Kidney epithelial cell (primary cell): ENCODE data around the gene SLC4A2. TPM values are rescaled to one million over a fixed set of nuclear protein-coding genes. Genes with fewer than 3 reads are reported as not detected.

Source experiments
- DNase-seq: peaks from one replicate; pipeline ENCODE4 v3.0.0-alpha.2; 2010; ENCODE audit warnings: low read depth
- H3K27me3 ChIP-seq: 2 replicates; pipeline ENCODE4 v1.6.0; 2011; ENCODE audit warnings: low read length; ENCODE audit not compliant: control insufficient read depth, insufficient read depth
- H3K36me3 ChIP-seq: 2 replicates; pipeline ENCODE4 v1.5.1; 2011; ENCODE audit warnings: low read length; ENCODE audit not compliant: control insufficient read depth, insufficient read depth
- H3K4me3 ChIP-seq: 2 replicates; pipeline ENCODE4 v1.5.1; 2011; ENCODE audit warnings: low read depth, mild to moderate bottlenecking, control low read depth, low read length
- total RNA-seq: library from RNA; depleted of rRNA; stranded (reverse); fragments of >200 nt; gene quantifications from 2 replicates; pipeline ENCODE4 v1.2.3, GENCODE V29; 2015
- TF ChIP-seq, protein P1 (sequence below): IDR thresholded peaks from 2 replicates; pipeline ENCODE4 v1.5.1; 2011; ENCODE audit warnings: mild to moderate bottlenecking, moderate library complexity, low read length, control low read depth, inconsistent platforms; ENCODE audit not compliant: insufficient read depth, poor library complexity, severe bottlenecking

Gene SLC4A2
- total RNA-seq, 1 donor from 2014 or later: 166 TPM

DNA sequence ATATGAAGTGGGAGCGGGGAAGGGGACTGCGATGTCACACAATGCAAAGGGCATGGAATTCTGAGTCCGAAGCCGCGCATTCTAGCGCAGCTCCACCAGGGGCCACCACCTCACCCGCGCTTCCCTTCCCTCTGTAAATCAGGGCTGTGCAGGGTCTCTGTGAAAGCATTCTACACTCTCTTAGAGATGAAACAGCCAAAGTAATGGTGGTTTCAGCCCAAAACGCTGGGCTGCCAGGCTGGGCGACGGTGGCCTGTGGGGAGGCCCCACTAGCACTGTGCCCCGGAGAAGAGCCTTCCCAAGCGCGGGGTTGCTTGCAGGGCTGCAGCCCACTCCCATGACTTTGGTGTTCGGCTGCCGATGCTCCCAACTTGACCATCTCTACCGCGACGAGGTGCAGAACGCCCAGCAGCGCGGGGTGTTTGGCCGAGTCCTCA, 46.5 kb upstream of the SLC4A2 start:
- DNase-seq: no peak
- H3K4me3 ChIP-seq: no peak overlapping the region

DNA sequence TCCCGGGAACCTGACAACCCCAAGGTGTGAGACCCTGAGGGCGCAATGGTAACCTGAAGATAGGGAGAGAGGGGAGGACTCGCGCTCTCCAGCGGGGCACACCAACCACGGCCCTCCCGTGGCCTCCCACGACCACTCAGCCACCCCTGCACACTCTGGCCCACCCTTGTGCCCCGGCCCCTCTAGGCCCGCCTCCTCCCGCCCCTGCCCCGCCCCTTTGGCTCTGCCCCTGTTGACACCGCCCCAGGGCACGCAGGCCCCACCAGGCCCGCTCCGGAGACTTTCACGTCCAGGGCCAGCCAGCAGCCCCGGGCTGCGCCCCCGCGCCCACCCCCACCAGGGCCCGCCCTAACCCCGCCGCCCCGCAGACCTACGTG, 46.0 kb upstream of the SLC4A2 start:
- H3K36me3 ChIP-seq: no peaks in the 10 kb centered on the region

More for the DNA sequence above, 46.5 kb upstream of the SLC4A2 start:
- TF ChIP-seq, protein P1, sequence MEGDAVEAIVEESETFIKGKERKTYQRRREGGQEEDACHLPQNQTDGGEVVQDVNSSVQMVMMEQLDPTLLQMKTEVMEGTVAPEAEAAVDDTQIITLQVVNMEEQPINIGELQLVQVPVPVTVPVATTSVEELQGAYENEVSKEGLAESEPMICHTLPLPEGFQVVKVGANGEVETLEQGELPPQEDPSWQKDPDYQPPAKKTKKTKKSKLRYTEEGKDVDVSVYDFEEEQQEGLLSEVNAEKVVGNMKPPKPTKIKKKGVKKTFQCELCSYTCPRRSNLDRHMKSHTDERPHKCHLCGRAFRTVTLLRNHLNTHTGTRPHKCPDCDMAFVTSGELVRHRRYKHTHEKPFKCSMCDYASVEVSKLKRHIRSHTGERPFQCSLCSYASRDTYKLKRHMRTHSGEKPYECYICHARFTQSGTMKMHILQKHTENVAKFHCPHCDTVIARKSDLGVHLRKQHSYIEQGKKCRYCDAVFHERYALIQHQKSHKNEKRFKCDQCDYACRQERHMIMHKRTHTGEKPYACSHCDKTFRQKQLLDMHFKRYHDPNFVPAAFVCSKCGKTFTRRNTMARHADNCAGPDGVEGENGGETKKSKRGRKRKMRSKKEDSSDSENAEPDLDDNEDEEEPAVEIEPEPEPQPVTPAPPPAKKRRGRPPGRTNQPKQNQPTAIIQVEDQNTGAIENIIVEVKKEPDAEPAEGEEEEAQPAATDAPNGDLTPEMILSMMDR: peak; percentile 80
- Histone ChIP-seq H3K36me3 (no peaks in the 10 kb centered on the region), H3K27me3 (peaks cover 52% of the 10 kb centered on the region)

DNA sequence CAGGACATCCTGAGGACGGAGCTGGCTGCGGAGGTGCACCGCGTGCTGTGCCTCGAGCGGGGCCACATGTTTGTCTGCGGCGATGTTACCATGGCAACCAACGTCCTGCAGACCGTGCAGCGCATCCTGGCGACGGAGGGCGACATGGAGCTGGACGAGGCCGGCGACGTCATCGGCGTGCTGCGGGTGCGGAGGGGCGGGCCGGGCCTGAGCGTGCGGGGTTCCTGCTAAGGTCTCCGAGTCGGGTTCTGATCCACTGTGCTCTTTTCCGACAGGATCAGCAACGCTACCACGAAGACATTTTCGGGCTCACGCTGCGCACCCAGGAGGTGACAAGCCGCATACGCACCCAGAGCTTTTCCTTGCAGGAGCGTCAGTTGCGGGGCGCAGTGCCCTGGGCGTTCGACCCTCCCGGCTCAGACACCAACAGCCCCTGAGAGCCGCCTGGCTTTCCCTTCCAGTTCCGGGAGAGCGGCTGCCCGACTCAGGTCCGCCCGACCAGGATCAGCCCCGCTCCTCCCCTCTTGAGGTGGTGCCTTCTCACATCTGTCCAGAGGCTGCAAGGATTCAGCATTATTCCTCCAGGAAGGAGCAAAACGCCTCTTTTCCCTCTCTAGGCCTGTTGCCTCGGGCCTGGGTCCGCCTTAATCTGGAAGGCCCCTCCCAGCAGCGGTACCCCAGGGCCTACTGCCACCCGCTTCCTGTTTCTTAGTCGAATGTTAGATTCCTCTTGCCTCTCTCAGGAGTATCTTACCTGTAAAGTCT, 45.5 kb upstream of the SLC4A2 start:
- peaks cover 59% of the 10 kb centered on the region for H3K27me3 ChIP-seq
- peak overlapping the region; percentile 24 for H3K4me3 ChIP-seq
- H3K36me3 ChIP-seq: no peaks in the 10 kb centered on the region
- DNase-seq: no peak
- TF ChIP-seq, protein P1: no peak

More for the DNA sequence above, 46.0 kb upstream of the SLC4A2 start:
- DNase-seq: no peak
- Histone ChIP-seq H3K4me3 (peak overlapping the region; percentile 24), H3K27me3 (peaks cover 56% of the 10 kb centered on the region)
- TF ChIP-seq, protein P1: no peak

DNA sequence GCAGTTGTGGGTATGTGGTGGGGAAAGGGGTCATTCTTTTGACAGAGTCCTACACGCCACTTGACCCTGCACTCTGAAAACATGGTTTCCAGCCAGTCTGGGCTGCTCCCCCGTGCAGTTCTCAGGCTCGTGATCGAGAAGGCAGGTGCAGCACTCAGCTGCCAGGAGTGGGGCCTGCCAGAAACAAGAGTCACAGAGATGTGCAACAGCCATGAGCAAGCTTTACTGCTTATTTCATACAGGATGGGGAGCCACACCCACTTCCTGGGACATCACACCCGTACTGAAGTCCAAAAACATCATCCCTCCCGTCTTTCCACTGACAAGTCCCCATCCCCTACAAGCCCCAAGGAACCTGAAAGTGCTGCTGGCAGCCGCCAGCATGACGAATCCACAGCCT, 44.4 kb upstream of the SLC4A2 start:
- TF ChIP-seq, protein P1: no peak
- no peaks in the 10 kb centered on the region for H3K36me3 ChIP-seq
- peaks cover 66% of the 10 kb centered on the region for H3K27me3 ChIP-seq
- H3K4me3 ChIP-seq: no peak overlapping the region
- DNase-seq: no peak

DNA sequence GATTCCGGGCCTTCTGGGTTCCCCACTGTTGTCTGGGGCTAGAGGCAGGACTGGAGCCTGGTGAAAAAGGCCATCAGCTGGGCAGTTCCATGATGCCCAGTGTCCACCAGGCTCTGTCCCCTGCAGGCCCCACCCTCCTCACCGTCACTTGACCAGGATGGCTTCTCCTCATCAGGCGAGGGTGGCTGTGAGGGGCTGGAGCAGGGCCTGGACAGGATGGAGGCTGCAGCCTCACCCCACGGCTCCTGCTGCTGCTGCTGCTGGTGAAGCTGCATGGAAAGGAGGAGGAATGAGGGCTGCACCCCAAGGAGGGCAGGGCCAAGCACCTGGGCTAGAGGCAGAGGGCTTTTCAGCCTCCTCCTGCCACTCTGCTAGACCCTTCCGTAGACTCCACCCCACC, 43.4 kb upstream of the SLC4A2 start:
- Histone ChIP-seq H3K4me3 (no peak overlapping the region), H3K27me3 (peaks cover 64% of the 10 kb centered on the region), H3K36me3 (no peaks in the 10 kb centered on the region)
- no peak for DNase-seq
- TF ChIP-seq, protein P1: no peak

DNA sequence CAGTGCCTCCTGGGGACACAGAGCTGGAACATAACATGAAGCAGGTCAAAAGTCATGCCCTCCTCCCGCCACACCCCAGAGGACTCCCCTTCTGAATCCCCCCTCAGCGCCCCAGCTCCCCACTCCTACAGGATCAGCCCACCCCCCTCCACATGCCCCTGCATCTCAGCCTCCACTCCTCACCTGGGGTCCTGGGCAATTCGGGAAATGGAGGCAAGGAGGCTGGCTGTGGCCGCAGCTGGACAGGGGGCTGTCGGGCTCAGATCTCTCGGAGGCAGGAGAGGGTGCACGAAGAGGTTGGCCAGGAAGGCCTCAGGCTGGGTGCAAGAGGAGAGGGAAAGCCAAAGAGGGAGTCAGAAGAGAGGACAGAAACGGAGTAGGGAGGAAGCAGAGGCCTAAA, 42.9 kb upstream of the SLC4A2 start:
- TF ChIP-seq, protein P1: no peak

More for the DNA sequence above, 42.9 kb upstream of the SLC4A2 start:
- DNase-seq: no peak
- Histone ChIP-seq H3K27me3 (peaks cover 64% of the 10 kb centered on the region), H3K36me3 (no peaks in the 10 kb centered on the region), H3K4me3 (no peak overlapping the region)
